K562 (cell line): ENCODE measurements around the gene COMMD4. TPM values are rescaled to one million over a fixed set of nuclear protein-coding genes. Genes with fewer than 3 reads are reported as not detected.

ENCODE experiments used
- ATAC-seq: fragments of 200-7000 bp; cut with Tn5 transposase; 3 replicates; pipeline ENCODE4 v1.9.1; 2020; ENCODE audit warnings: moderate library complexity
- BruUV-seq: library from RNA; stranded (reverse); fragments of 400-500 nt; replicated peaks from 2 replicates; lab custom pipeline; 2021; lab: Mats Ljungman, UMichigan
- CTCF ChIA-PET: fragments of 300-600 bp; formaldehyde crosslinking; extraction: SDS; loops from one replicate; lab custom pipeline; 2021; ENCODE audit warnings: low intra/inter-chr PET ratio; lab: Yijun Ruan, JAX
- POLR2A ChIA-PET: fragments of 300-600, 350-650 bp; sonication (Branson Sonifier 250); formaldehyde crosslinking; extraction: SDS; loops from one replicate; lab custom pipeline; 2021; ENCODE audit warnings: antibody characterized with exemption, inconsistent platforms; lab: Yijun Ruan, JAX
- DNase-seq, 4 experiments: peaks; one replicate each; pipeline versions ENCODE4 v3.0.0 to v3.0.0-alpha.2; 2011 to 2018; ENCODE audit warnings: low spot score in 3 of 4, mixed read lengths in 3 of 4; ENCODE audit errors: extremely low read depth in 1 of 4
- FAIRE-seq: peaks from 2 replicates; lab custom pipeline; 2011; peaks lifted over from hg19 to GRCh38; lab: Jason Lieb, UNC
- H2AFZ ChIP-seq: 2 replicates; pipeline ENCODE4 v1.6.0; 2011; ENCODE audit warnings: low read depth, low read length, control low read depth, inconsistent platforms
- H3K27ac ChIP-seq: fragments of 200-600 bp; 3 replicates; pipeline ENCODE4 v1.8.0; 2011; ENCODE audit warnings: low read depth, mild to moderate bottlenecking, control low read depth, inconsistent platforms, low read length, moderate library complexity, mixed read lengths; ENCODE audit errors: extremely low read depth
- H3K27me3 ChIP-seq, 2 experiments: fragments of 300-600 bp in 1 of 2; 2 replicates in 1 of 2; 3 replicates in 1 of 2; pipeline versions ENCODE4 v1.6.0 to v1.8.0; 2011; ENCODE audit warnings: inconsistent platforms in 2 of 2, low read length in 2 of 2, mild to moderate bottlenecking in 1 of 2, mixed read lengths in 1 of 2, moderate library complexity in 1 of 2; ENCODE audit not compliant: control insufficient read depth in 2 of 2, insufficient read depth in 2 of 2
- H3K36me3 ChIP-seq: fragments of 300-600 bp; 3 replicates; pipeline ENCODE4 v1.8.0; 2011; ENCODE audit warnings: mild to moderate bottlenecking, low read length, inconsistent platforms; ENCODE audit not compliant: control insufficient read depth, insufficient read depth
- H3K4me1 ChIP-seq, 2 experiments: fragments of 200-600 bp in 1 of 2; replicated peaks in 1 of 2; 2 replicates in 1 of 2; 3 replicates in 1 of 2; pipeline versions ENCODE4 v1.5.1 to v1.8.0; 2011; ENCODE audit warnings: inconsistent platforms in 2 of 2, low read length in 2 of 2, mild to moderate bottlenecking in 1 of 2, mixed read lengths in 1 of 2, moderate library complexity in 1 of 2; ENCODE audit not compliant: control insufficient read depth in 2 of 2, insufficient read depth in 2 of 2
- H3K4me2 ChIP-seq: 2 replicates; pipeline ENCODE4 v1.6.1; 2011; ENCODE audit warnings: low read length, control low read depth, inconsistent platforms, mixed read lengths; ENCODE audit not compliant: insufficient read depth
- H3K4me3 ChIP-seq: fragments of 200-600 bp; sonication (generic), shearing (Covaris generic); 2 replicates; pipeline ENCODE4 v1.5.1; 2016; ENCODE audit warnings: control low read depth, inconsistent platforms
- H3K79me2 ChIP-seq: fragments of 200-600 bp; 3 replicates; pipeline ENCODE4 v1.8.0; 2011; ENCODE audit warnings: low read length, inconsistent platforms; ENCODE audit not compliant: control insufficient read depth, insufficient read depth
- H3K9ac ChIP-seq, 2 experiments: 2 replicates each; pipeline versions ENCODE4 v1.6.0 to v1.6.1; 2011; ENCODE audit warnings: low read depth in 2 of 2, low read length in 2 of 2, control low read depth in 1 of 2, inconsistent platforms in 1 of 2, mild to moderate bottlenecking in 1 of 2, mixed read lengths in 1 of 2; ENCODE audit not compliant: insufficient read depth in 1 of 2
- H3K9me1 ChIP-seq: one replicate; pipeline ENCODE4 v1.6.0; 2011; ENCODE audit warnings: inconsistent platforms, mild to moderate bottlenecking, low read length, moderate library complexity; ENCODE audit not compliant: control insufficient read depth, insufficient read depth
- H3K9me3 ChIP-seq: replicated peaks from 2 replicates; pipeline ENCODE4 v1.5.1; 2011; ENCODE audit warnings: low read depth, low read length, inconsistent platforms; ENCODE audit not compliant: control insufficient read depth, insufficient read depth
- H4K20me1 ChIP-seq: replicated peaks from 2 replicates; pipeline ENCODE4 v1.6.1; 2011; ENCODE audit warnings: low read length, inconsistent platforms, mixed read lengths; ENCODE audit not compliant: control insufficient read depth, insufficient read depth
- RAD21 ChIP-seq, 2 experiments: fragments of 250-450 bp in 1 of 2; fragments of 450-650 bp in 1 of 2; sonication (Bioruptor Pico) in 1 of 2; formaldehyde crosslinking in 1 of 2; IDR thresholded peaks in 1 of 2; conservative IDR thresholded peaks in 1 of 2; 2 replicates each; pipeline versions ENCODE4 v1.4.0 to v1.8.0; 2020 to 2022; ENCODE audit warnings: mild to moderate bottlenecking in 2 of 2, moderate library complexity in 1 of 2
- ZNF561 ChIP-seq: fragments of 450-650 bp; formaldehyde crosslinking; conservative IDR thresholded peaks from 2 replicates; pipeline ENCODE4 v1.4.0; 2020; ENCODE audit warnings: mild to moderate bottlenecking, moderate library complexity
- WGBS: fragments of 100-300 bp; shearing (Covaris generic); methylation state at CpG from one replicate; pipeline ENCODE4 v1.1.6; 2016; ENCODE audit warnings: low coverage, mixed read lengths; ENCODE audit not compliant: insufficient coverage; ENCODE audit errors: missing lambda C conversion rate; 5-methylcytosine and 5-hydroxymethylcytosine counted together
- in situ Hi-C: fragments of 300-500 bp; cut with MboI; formaldehyde crosslinking; loops from 4 replicates; pipeline ENCODE4 v1.15.0; 2018; ENCODE audit warnings: inconsistent platforms, mixed read lengths
- intact Hi-C: fragments of 100-400 bp; cut with micrococcal nuclease; formaldehyde crosslinking; loops from 2 replicates; pipeline ENCODE4 v1.14.2; 2022
- polyA plus RNA-seq, 8 experiments: library from polyadenylated mRNA; depleted of rRNA in 4 of 8; stranded (reverse) in 5 of 8; unstranded in 3 of 8; fragments of >200 nt; fragmentation: Nextera tagmentation in 2 of 8; fragmentation: Illumina TruSeq in 1 of 8; extraction: Ambion mirVana in 2 of 8; extraction: Trizol in 1 of 8; gene quantifications; 2 replicates each; pipeline versions ENCODE4 v1.2.1 to v1.2.3, GENCODE V29; 2011 to 2014; ENCODE audit warnings: inconsistent platforms in 1 of 8, missing spikeins in 1 of 8
- total RNA-seq, 7 experiments: library from RNA; depleted of rRNA in 6 of 7; stranded (reverse); fragments of >200 nt in 6 of 7; fragmentation: Illumina TruSeq in 2 of 7; extraction: Trizol in 2 of 7; gene quantifications; 2 replicates each; pipeline versions ENCODE4 v1.2.1 to v1.2.3, GENCODE V29; 2011 to 2021; ENCODE audit warnings: low replicate concordance in 1 of 7
- TF ChIP-seq, protein P1 (sequence below), 3 experiments: IDR thresholded peaks in 2 of 3; conservative IDR thresholded peaks in 1 of 3; 2 replicates each; pipeline ENCODE4 v1.5.1; 2011 to 2012; ENCODE audit warnings: low read length in 3 of 3, mild to moderate bottlenecking in 3 of 3, control low read depth in 2 of 3, improper control_type of control experiment in 1 of 3, inconsistent platforms in 1 of 3, low read depth in 1 of 3, mixed read lengths in 1 of 3, moderate library complexity in 1 of 3; ENCODE audit not compliant: insufficient read depth in 2 of 3

The COMMD4 gene
- total and polyA plus RNA-seq, 9 of the 15 experiments (the other 6 are each of a cell fraction or from before 2014, with no cell fraction given), result 20.4 to 140 (median 63.9) TPM

DNA sequence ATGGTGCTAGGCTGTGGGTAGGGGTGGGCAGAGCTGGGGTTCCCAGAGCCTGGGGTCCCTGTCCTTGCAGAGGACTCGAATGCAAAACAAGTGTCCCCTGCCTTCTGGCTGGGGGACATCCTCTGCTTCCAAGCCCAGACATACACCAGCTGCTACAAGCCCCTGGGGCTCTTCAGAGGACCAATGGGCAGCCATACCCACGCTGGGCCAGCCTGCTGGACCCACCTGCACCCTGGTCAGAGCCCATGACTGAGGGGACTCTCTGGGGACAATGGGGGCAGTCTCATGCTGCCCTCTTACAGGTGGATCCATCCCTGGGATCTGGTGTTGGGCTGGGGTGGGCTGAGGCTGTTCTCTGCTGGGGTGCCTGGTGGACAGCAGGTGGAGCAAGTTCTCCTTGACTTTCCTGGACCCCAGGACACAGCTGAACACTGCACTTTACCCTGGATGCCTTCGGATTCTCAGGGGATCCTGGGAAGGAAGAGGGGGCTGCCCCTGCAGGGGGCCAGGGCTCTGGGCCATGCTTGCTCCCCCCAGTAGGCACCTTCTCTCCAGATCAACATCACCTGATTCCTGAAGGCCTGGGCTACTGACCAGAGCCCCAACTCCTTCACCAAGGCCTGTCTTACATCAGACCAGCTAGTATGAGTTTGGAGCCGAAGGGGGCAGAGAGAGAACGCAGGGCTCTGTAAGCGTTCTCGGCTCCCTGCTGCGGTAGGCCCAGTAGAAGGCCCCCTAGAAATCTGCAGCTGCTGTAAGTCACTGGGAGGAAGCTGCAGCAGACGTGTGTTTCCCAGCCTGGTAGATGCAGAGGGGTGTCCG is 7.2 kb upstream of the COMMD4 start:
- ChIA-PET CTCF (interaction anchor here (1.0 kb wide), 1 partner anchor 355 kb away, joined by 3 read pairs; no protein-coding TSS in a partner anchor), POLR2A (interaction anchor here (0.6 to 0.7 kb wide), 2 partner anchors 263 to 356 kb away, joined by 3 read pairs; no protein-coding TSS in a partner anchor)
- TF ChIP-seq RAD21 (CRISPR knock-in tag; conservative IDR thresholded peaks at IDR 0.05 in 1 of 2, IDR thresholded peaks at IDR 0.05 in 1 of 2) (peak in 1 of 2 experiments; percentile 36; a peak in 2 of 4 replicates), ZNF561 (CRISPR knock-in tag) (no peak)
- TF ChIP-seq, protein P1, sequence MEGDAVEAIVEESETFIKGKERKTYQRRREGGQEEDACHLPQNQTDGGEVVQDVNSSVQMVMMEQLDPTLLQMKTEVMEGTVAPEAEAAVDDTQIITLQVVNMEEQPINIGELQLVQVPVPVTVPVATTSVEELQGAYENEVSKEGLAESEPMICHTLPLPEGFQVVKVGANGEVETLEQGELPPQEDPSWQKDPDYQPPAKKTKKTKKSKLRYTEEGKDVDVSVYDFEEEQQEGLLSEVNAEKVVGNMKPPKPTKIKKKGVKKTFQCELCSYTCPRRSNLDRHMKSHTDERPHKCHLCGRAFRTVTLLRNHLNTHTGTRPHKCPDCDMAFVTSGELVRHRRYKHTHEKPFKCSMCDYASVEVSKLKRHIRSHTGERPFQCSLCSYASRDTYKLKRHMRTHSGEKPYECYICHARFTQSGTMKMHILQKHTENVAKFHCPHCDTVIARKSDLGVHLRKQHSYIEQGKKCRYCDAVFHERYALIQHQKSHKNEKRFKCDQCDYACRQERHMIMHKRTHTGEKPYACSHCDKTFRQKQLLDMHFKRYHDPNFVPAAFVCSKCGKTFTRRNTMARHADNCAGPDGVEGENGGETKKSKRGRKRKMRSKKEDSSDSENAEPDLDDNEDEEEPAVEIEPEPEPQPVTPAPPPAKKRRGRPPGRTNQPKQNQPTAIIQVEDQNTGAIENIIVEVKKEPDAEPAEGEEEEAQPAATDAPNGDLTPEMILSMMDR (IDR thresholded peaks at IDR 0.05 in 2 of 3, conservative IDR thresholded peaks at IDR 0.05 in 1 of 3; ENCODE audit: insufficient read depth in 2 of 3, low read depth in 1 of 3, low read length in 3 of 3), result peak; percentile 20 to 33 (median 28); a peak in 3 of 6 replicates
- no peaks in the 10 kb centered on the region for H3K36me3 ChIP-seq
- H3K4me3 ChIP-seq, result no peak overlapping the region
- DNase-seq (peak in 1 of 4 experiments; percentile 16), ATAC-seq (peak; percentile 79), FAIRE-seq (no peak)
- no peaks in the 10 kb centered on the region for H3K9me3 ChIP-seq
- H3K27ac ChIP-seq, result no peak overlapping the region
- intact Hi-C loops (no loop called here), in situ Hi-C loops (loop anchor here (10.0 kb wide), 1 partner anchor 786 kb away; no protein-coding TSS in a partner anchor)
- peak overlapping the region in 1 of 2 experiments; percentile 45; a peak in 1 of 4 replicates for H3K9ac ChIP-seq
- no peak overlapping the region for H3K4me2 ChIP-seq
- no peaks in the 10 kb centered on the region for H3K9me1 ChIP-seq
- H3K4me1 ChIP-seq, result no peaks in the 10 kb centered on the region; a peak in 1 of 5 replicates
- no TSS peak for BruUV-seq
- H4K20me1 ChIP-seq, result no peaks in the 10 kb centered on the region
- no peak overlapping the region for H2AFZ ChIP-seq
- WGBS, result 42% methylated on average over 9 of the region's 10 CpGs
- H3K27me3 ChIP-seq, result no peaks in the 10 kb centered on the region
- H3K79me2 ChIP-seq, result no peaks in the 10 kb centered on the region
